Ramos (cell line): ENCODE results near the gene GRIA3.
"Not testable (repeated sequence)": the region's sequence is repeated elsewhere in the genome, so short reads cannot be mapped to it uniquely, and the experiment has no call there.

ENCODE experiments used
- in situ Hi-C: fragments of 300-500 bp; cut with MboI; formaldehyde crosslinking; loops from one replicate; pipeline ENCODE4 v1.14.3; 2022; ENCODE audit warnings: low sequenced_read_pairs; ENCODE audit not compliant: unreplicated experiment

Gene GRIA3

GRCh38 chrX:123263747-123264146 is 79.7 kb downstream of the GRIA3 start:
- in situ Hi-C loops, result no loop called here

GRCh38 chrX:123267220-123267619 is 83.1 kb downstream of the GRIA3 start:
- in situ Hi-C loops, result no loop called here

GRCh38 chrX:123271902-123272301 is 87.8 kb downstream of the GRIA3 start:
- in situ Hi-C loops, result no loop called here

GRCh38 chrX:123272630-123273029 is 88.6 kb downstream of the GRIA3 start:
- in situ Hi-C loops, result no loop called here

GRCh38 chrX:123274796-123275195 is 90.7 kb downstream of the GRIA3 start:
- in situ Hi-C loops, result no loop called here

GRCh38 chrX:123277347-123277746 is 93.3 kb downstream of the GRIA3 start:
- in situ Hi-C loops, result no loop called here

- in situ Hi-C loops, result no loop called here
Observed at GRCh38 chrX:123277821-123278220, 93.7 kb downstream of the GRIA3 start.

GRCh38 chrX:123282241-123282640 is 98.2 kb downstream of the GRIA3 start:
- in situ Hi-C loops, result no loop called here

GRCh38 chrX:123283407-123283806 is 99.3 kb downstream of the GRIA3 start:
- in situ Hi-C loops, result not testable (repeated sequence)

GRCh38 chrX:123291623-123292022 is 107.5 kb downstream of the GRIA3 start:
- in situ Hi-C loops, result no loop called here

GRCh38 chrX:123298026-123298425 is 113.9 kb downstream of the GRIA3 start:
- in situ Hi-C loops, result no loop called here

- in situ Hi-C loops, result no loop called here
Observed at GRCh38 chrX:123303429-123303828, 119.4 kb downstream of the GRIA3 start.

- in situ Hi-C loops, result no loop called here
Observed at GRCh38 chrX:123308658-123309057, 124.6 kb downstream of the GRIA3 start.

- in situ Hi-C loops, result no loop called here
Observed at GRCh38 chrX:123310112-123310511, 126.0 kb downstream of the GRIA3 start.

GRCh38 chrX:123311486-123311885 is 127.4 kb downstream of the GRIA3 start:
- in situ Hi-C loops, result no loop called here

- in situ Hi-C loops, result no loop called here
Observed at GRCh38 chrX:123313486-123313885, 129.4 kb downstream of the GRIA3 start.

- in situ Hi-C loops, result no loop called here
Observed at GRCh38 chrX:123320622-123321021, 136.5 kb downstream of the GRIA3 start.

GRCh38 chrX:123322536-123322935 is 138.5 kb downstream of the GRIA3 start:
- in situ Hi-C loops, result no loop called here

GRCh38 chrX:123324625-123325024 is 140.5 kb downstream of the GRIA3 start:
- in situ Hi-C loops, result no loop called here

- in situ Hi-C loops, result no loop called here
Observed at GRCh38 chrX:123330229-123330942, 146.3 kb downstream of the GRIA3 start.

- in situ Hi-C loops, result no loop called here
Observed at GRCh38 chrX:123331349-123331748, 147.3 kb downstream of the GRIA3 start.

- in situ Hi-C loops, result no loop called here
Observed at GRCh38 chrX:123331859-123332258, 147.8 kb downstream of the GRIA3 start.
